Measurements from ENCODE around the gene OAT. TPM values are rescaled to one million over a fixed set of nuclear protein-coding genes. Genes with fewer than 3 reads are reported as not detected.
A peak's percentile ranks its signal among the peaks of the same experiment; 100 is the strongest.

OAT gene
- total RNA-seq, 1 experiment from 2014 or later = 79.8 TPM

DNA sequence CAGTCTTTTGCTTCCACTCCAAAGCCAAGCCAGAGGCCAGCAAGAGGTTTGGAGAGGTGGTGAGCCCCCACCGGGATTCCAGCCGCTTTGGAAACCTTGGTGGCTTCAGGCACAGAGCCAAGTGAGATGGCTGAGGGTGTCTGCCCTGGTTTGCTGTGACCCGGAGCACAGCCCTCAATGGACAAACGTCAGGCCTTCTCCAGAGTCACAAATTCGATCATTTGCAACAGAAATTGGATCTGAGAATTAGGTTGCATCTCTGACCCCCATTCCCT lies 32.0 kb upstream of the OAT start:
- Histone ChIP-seq H3K4me2 (ENCODE audit: low read length) (no peak overlapping the region), H3K27ac (ENCODE audit: low read length) (no peak overlapping the region), H3K79me2 (ENCODE audit: low read length) (no peaks in the 10 kb centered on the region), H3K36me3 (ENCODE audit: low read depth, low read length) (no peaks in the 10 kb centered on the region), H3K4me1 (ENCODE audit: insufficient read depth, low read length) (peaks cover 3% of the 10 kb centered on the region; the same call in 1 of the 2 replicates), H3K9me3 (ENCODE audit: low read length) (no peaks in the 10 kb centered on the region), H3K9me2 (replicated peaks; ENCODE audit: low read length) (no peaks in the 10 kb centered on the region), H3F3A (ENCODE audit: low read length, unreplicated experiment) (no peaks in the 10 kb centered on the region), H3K27me3 (ENCODE audit: low read length) (peaks cover 38% of the 10 kb centered on the region), H3K9ac (ENCODE audit: low read length) (no peak overlapping the region), H4K20me1 (ENCODE audit: low read length) (no peaks in the 10 kb centered on the region), H3K4me3 (ENCODE audit: low read length) (no peak overlapping the region), H2AFZ (ENCODE audit: low read length) (no peak overlapping the region)
- POLR2A ChIA-PET (ENCODE audit: unreplicated experiment) = no interaction called here
- CTCF ChIA-PET = no interaction called here
- DNase-seq = no peak
- no peak for ATAC-seq
- TF ChIP-seq, protein P1, sequence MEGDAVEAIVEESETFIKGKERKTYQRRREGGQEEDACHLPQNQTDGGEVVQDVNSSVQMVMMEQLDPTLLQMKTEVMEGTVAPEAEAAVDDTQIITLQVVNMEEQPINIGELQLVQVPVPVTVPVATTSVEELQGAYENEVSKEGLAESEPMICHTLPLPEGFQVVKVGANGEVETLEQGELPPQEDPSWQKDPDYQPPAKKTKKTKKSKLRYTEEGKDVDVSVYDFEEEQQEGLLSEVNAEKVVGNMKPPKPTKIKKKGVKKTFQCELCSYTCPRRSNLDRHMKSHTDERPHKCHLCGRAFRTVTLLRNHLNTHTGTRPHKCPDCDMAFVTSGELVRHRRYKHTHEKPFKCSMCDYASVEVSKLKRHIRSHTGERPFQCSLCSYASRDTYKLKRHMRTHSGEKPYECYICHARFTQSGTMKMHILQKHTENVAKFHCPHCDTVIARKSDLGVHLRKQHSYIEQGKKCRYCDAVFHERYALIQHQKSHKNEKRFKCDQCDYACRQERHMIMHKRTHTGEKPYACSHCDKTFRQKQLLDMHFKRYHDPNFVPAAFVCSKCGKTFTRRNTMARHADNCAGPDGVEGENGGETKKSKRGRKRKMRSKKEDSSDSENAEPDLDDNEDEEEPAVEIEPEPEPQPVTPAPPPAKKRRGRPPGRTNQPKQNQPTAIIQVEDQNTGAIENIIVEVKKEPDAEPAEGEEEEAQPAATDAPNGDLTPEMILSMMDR (conservative IDR thresholded peaks at IDR 0.05; ENCODE audit: low read depth, low read length) = no peak
- TF ChIP-seq EZH2phosphoT487 (IDR thresholded peaks at IDR 0.05; ENCODE audit: borderline replicate concordance, low read length) = no peak
- TF ChIP-seq EZH2 (IDR thresholded peaks at IDR 0.05; ENCODE audit: low read length, unreplicated experiment) = no peak
- BruUV-seq (replicated peaks) = no TSS peak
- intact Hi-C loops (cut with micrococcal nuclease) = no loop called here

DNA sequence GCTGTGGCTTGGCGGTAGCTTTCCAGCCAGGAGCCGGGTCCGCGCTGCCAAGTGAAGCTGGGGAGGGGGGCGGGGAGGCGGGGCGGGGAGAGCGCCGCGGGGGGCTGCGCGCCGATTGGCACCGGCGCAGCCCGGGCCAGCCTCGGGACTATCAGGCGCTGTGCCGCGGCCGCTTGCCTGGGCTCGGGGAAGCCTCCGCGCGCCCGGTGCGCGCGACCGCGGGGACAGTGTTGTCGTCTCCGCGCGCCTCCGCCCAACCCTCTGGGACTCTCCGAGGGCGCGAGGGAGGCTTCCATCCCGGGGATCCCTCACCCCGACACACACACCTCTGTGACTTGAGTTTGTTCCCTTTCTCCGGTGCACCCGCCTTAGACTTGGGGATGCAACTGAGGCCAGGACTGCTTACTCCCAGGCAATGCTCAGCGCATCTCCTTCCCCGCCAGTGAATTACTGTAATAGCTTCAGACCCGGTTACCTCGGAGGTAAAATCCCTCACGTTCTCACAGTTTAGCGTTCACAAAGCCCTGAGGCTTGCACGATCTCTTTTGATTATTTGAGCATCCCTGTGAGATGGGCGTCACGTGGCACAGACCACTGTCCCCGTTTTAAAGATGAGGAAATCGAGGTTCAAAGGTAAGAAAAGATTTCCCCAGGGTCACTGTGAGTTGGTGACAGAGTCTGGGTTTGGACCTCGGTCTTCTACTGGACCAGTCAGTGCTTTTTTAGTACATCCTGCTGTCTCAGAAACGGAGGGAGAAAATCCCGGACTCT lies 31.5 kb upstream of the OAT start, which contains the start of gene NKX1-2:
Gene NKX1-2 (minus strand): TSS at position 24 of the 771 bp plus-strand sequence. CDS start 92 bp downstream, outside the sequence.
- H3F3A ChIP-seq (ENCODE audit: low read length, unreplicated experiment) = no peaks in the 10 kb centered on the region
- H3K4me1 ChIP-seq (ENCODE audit: insufficient read depth, low read length) = peaks cover 3% of the 10 kb centered on the region; the same call in 1 of the 2 replicates
- no peak within 1 kb of the TSS for H2AFZ ChIP-seq (ENCODE audit: low read length)
- H3K9me2 ChIP-seq (replicated peaks; ENCODE audit: low read length) = no peaks in the 10 kb centered on the region
- ChIA-PET POLR2A (ENCODE audit: unreplicated experiment) (no interaction called here), CTCF (no interaction called here)
- ATAC-seq (no peak; the same call in 1 of the 2 replicates), DNase-seq (no peak)
- H4K20me1 ChIP-seq (ENCODE audit: low read length) = no peaks in the 10 kb centered on the region
- intact Hi-C loops (cut with micrococcal nuclease) = no loop called here
- H3K9ac ChIP-seq (ENCODE audit: low read length) = no peak within 1 kb of the TSS
- H3K36me3 ChIP-seq (ENCODE audit: low read depth, low read length) = no peaks in the 10 kb centered on the region
- no peak within 1 kb of the TSS for H3K27ac ChIP-seq (ENCODE audit: low read length)
- TF ChIP-seq EZH2phosphoT487 (IDR thresholded peaks at IDR 0.05; ENCODE audit: borderline replicate concordance, low read length) (no peak), EZH2 (IDR thresholded peaks at IDR 0.05; ENCODE audit: low read length, unreplicated experiment) (no peak)
- TF ChIP-seq, protein P1 (conservative IDR thresholded peaks at IDR 0.05; ENCODE audit: low read depth, low read length) = no peak
- peaks cover 38% of the 10 kb centered on the region for H3K27me3 ChIP-seq (ENCODE audit: low read length)
- no peaks in the 10 kb centered on the region for H3K9me3 ChIP-seq (ENCODE audit: low read length)
- H3K79me2 ChIP-seq (ENCODE audit: low read length) = no peaks in the 10 kb centered on the region
- H3K4me2 ChIP-seq (ENCODE audit: low read length) = peak within 1 kb of the TSS; percentile 79
- no TSS peak for BruUV-seq (replicated peaks)
- H3K4me3 ChIP-seq (ENCODE audit: low read length) = peak within 1 kb of the TSS; percentile 59

Data from PC-3 (cell line).